ENCODE results near the gene PTK7. TPM values are rescaled to one million over a fixed set of nuclear protein-coding genes. Genes with fewer than 3 reads are reported as not detected.

The PTK7 gene
- total RNA-seq, 1 experiment from 2014 or later, result 106 TPM

GRCh38 chr6:43127877-43128276, 51.8 kb downstream of the PTK7 start:
- Histone ChIP-seq H3K4me1 (replicated peaks; ENCODE audit: insufficient read depth) (0 out of 2 replicates have a peak, but pooled peaks cover 9% of the 10 kb centered on the region), H2AFZ (no peak overlapping the region), H3K27ac (no peak overlapping the region), H4K20me1 (ENCODE audit: insufficient read depth) (no peaks in the 10 kb centered on the region), H3K9me2 (ENCODE audit: insufficient read depth) (no peaks in the 10 kb centered on the region), H3K79me2 (ENCODE audit: low read depth) (peaks cover 27% of the 10 kb centered on the region), H3K36me3 (ENCODE audit: low read depth) (no peaks in the 10 kb centered on the region), H3F3A (ENCODE audit: insufficient read depth, low read depth) (peaks cover 5% of the 10 kb centered on the region; the same call in 1 of the 2 replicates), H3K27me3 (ENCODE audit: insufficient read depth, low read depth) (no peaks in the 10 kb centered on the region), H3K4me2 (no peak overlapping the region), H3K9me3 (ENCODE audit: insufficient read depth, low read depth) (no peaks in the 10 kb centered on the region), H3K4me3 (no peak overlapping the region)
- intact Hi-C loops (cut with micrococcal nuclease; ENCODE audit: unreplicated experiment), result no loop called here
- no peak for DNase-seq
- ChIA-PET POLR2A (ENCODE audit: unreplicated experiment) (no interaction called here), CTCF (no interaction called here)
- no TSS peak for BruUV-seq (replicated peaks)
- TF ChIP-seq CTCF (conservative IDR thresholded peaks at IDR 0.05), result no peak
- TF ChIP-seq EZH2 (IDR thresholded peaks at IDR 0.05; ENCODE audit: low read depth), result no peak

- Histone ChIP-seq H2AFZ (no peak overlapping the region), H3K27me3 (ENCODE audit: insufficient read depth, low read depth) (no peaks in the 10 kb centered on the region), H3K9me3 (ENCODE audit: insufficient read depth, low read depth) (no peaks in the 10 kb centered on the region), H4K20me1 (ENCODE audit: insufficient read depth) (no peaks in the 10 kb centered on the region), H3K9me2 (ENCODE audit: insufficient read depth) (no peaks in the 10 kb centered on the region), H3K4me3 (no peak overlapping the region), H3K79me2 (ENCODE audit: low read depth) (peaks cover 16% of the 10 kb centered on the region), H3K4me1 (replicated peaks; ENCODE audit: insufficient read depth) (0 out of 2 replicates have a peak, but pooled peaks cover 7% of the 10 kb centered on the region), H3K27ac (no peak overlapping the region), H3K36me3 (ENCODE audit: low read depth) (no peaks in the 10 kb centered on the region), H3F3A (ENCODE audit: insufficient read depth, low read depth) (peaks cover 5% of the 10 kb centered on the region; the same call in 1 of the 2 replicates), H3K4me2 (no peak overlapping the region)
- TF ChIP-seq EZH2 (IDR thresholded peaks at IDR 0.05; ENCODE audit: low read depth), result no peak
- TF ChIP-seq CTCF (conservative IDR thresholded peaks at IDR 0.05), result no peak
- no TSS peak for BruUV-seq (replicated peaks)
- intact Hi-C loops (cut with micrococcal nuclease; ENCODE audit: unreplicated experiment), result no loop called here
- no peak for DNase-seq
- CTCF ChIA-PET, result no interaction called here
- POLR2A ChIA-PET (ENCODE audit: unreplicated experiment), result no interaction called here
Measured at GRCh38 chr6:43128926-43129325, 52.8 kb downstream of the PTK7 start.

- H3F3A ChIP-seq (ENCODE audit: insufficient read depth, low read depth), result peaks cover 5% of the 10 kb centered on the region; the same call in 1 of the 2 replicates
- H3K9me2 ChIP-seq (ENCODE audit: insufficient read depth), result no peaks in the 10 kb centered on the region
- no peaks in the 10 kb centered on the region for H3K9me3 ChIP-seq (ENCODE audit: insufficient read depth, low read depth)
- no peak overlapping the region for H3K4me3 ChIP-seq
- BruUV-seq (replicated peaks), result no TSS peak
- intact Hi-C loops (cut with micrococcal nuclease; ENCODE audit: unreplicated experiment), result no loop called here
- H3K36me3 ChIP-seq (ENCODE audit: low read depth), result no peaks in the 10 kb centered on the region
- no peak for DNase-seq
- ChIA-PET CTCF (no interaction called here), POLR2A (ENCODE audit: unreplicated experiment) (no interaction called here)
- H3K4me2 ChIP-seq, result no peak overlapping the region
- TF ChIP-seq EZH2 (IDR thresholded peaks at IDR 0.05; ENCODE audit: low read depth), result no peak
- peak; percentile 63 for TF ChIP-seq CTCF (conservative IDR thresholded peaks at IDR 0.05)
- peaks cover 11% of the 10 kb centered on the region for H3K79me2 ChIP-seq (ENCODE audit: low read depth)
- H4K20me1 ChIP-seq (ENCODE audit: insufficient read depth), result no peaks in the 10 kb centered on the region
- H3K27me3 ChIP-seq (ENCODE audit: insufficient read depth, low read depth), result no peaks in the 10 kb centered on the region
- H3K27ac ChIP-seq, result no peak overlapping the region
- H2AFZ ChIP-seq, result no peak overlapping the region
- 0 out of 2 replicates have a peak, but pooled peaks cover 7% of the 10 kb centered on the region for H3K4me1 ChIP-seq (replicated peaks; ENCODE audit: insufficient read depth)
Measured at GRCh38 chr6:43129434-43130194, 53.5 kb downstream of the PTK7 start.

Measured in PC-9 (cell line).